Fibroblast of skin of left biceps (primary cell): Measurements from ENCODE around the gene NOL4L.

Experiments
- DNase-seq, 2 experiments: peaks; one replicate each; pipeline ENCODE4 v3.0.0-alpha.2; 2013; ENCODE audit warnings: low read depth in 2 of 2

Gene NOL4L

GRCh38 chr20:32446301-32447100, 138.6 kb downstream of the NOL4L start:
- DNase-seq, result no peak

DNA sequence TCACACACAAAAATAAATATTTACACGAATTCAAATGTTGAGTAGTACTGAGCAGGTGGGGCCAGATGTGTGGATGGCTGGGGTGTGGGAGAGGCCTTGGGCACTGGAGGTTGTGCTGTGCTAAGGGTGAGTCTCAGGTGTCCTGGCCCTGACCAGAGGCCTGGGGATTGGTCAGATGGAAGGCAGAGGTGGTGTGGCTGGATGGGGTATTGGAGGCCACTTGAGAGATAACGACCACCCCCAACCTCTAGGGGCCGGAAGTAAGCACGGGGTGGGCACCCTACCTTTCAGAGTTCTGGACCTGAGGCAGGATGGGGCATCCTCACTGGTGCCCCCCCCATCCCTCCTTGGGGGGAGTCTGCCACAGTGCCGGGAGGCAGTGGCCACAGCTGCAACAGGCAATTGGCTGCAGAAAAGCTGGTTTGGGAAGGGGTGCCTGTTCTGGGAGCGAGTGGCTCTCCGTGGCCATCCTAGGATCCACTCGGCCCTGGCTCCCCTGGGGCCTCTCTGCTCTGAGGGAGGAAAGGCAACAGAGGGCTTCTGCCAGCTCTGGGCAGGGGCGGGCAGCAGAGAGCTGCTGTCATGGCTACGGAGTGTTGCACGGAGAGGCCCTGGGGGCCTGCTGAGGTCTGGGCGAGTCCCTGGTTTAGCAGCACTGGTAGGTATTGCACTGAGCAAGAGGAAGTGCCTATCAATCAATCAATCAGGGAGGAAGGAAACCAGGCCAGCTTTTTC, 139.4 kb downstream of the NOL4L start:
- no peak for DNase-seq

DNA sequence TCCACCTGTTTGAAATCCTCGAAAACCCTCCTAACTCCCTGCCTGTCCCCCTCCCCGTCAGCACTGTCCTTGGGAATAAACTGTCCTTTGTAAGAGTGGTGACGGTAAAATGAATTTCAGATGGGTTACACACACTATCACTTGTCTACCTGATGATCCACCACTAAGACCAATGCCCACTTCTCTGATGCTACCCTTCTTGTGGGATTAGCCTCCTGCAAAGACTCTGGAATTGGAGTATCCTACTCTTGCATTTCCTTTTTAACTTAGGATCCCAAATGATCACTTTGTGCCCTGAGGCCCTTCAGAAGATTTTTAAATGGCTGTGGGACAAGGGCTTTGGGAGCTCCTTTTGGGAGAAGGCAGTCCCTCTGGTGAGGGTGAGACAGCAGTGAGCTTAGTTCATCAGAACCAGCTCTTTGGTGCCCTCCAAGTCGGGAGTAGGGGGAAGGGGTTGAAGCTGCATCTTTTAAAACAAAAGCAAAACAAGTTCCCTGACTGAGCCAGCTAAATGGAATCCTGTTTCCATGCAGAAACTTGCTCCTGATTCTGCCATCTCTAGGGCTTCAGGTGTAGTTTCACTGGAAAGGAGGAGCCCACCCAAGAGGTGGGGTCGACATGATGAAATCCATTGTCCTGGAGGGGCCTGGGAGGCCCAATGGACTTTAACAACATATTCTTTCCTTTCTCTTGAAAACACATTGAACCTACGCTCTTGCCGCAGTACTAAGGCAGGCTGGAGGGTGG, 140.5 kb downstream of the NOL4L start:
- DNase-seq, result no peak

- DNase-seq, result no peak
These were observed 141.7 kb downstream of the NOL4L start for GRCh38 chr20:32443386-32443974.

DNA sequence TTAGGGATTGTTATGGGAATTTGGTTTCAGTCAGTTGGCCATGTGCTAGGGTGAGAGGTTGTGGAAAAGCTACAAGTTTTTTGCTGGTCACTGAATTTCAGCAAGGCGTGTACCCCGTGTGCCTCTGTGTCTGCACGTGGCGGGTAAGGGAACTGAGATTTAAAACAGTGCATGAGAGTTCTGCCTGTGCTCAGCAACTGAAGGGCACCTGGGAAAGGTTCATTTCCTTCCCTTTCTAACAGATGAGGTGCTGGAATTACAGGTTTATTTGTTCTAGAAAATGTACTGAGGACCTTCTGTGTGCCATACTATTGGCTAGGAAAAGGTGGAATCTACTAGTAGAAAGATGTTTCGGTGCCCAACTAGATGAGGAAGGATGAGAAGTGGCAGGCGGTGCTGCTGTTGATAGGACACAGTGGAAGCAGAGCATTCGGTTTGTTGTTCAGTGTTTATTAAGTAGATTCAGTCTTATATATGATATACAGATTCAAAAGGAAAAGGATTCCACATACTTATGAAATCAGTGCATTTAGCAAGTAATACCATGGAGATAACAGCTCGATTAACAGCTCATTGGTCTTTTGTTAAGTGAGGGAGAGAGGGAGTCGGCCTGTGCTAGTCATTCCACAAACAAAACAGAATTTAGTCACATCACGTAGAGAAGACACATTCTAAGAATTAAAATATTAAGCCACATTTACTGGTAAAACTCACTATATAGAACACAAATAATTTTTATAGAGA, 142.3 kb downstream of the NOL4L start:
- no peak for DNase-seq

- no peak for DNase-seq
These were observed 143.5 kb downstream of the NOL4L start for GRCh38 chr20:32441638-32442037.

GRCh38 chr20:32440758-32441078, 144.4 kb downstream of the NOL4L start:
- DNase-seq, result no peak

DNA sequence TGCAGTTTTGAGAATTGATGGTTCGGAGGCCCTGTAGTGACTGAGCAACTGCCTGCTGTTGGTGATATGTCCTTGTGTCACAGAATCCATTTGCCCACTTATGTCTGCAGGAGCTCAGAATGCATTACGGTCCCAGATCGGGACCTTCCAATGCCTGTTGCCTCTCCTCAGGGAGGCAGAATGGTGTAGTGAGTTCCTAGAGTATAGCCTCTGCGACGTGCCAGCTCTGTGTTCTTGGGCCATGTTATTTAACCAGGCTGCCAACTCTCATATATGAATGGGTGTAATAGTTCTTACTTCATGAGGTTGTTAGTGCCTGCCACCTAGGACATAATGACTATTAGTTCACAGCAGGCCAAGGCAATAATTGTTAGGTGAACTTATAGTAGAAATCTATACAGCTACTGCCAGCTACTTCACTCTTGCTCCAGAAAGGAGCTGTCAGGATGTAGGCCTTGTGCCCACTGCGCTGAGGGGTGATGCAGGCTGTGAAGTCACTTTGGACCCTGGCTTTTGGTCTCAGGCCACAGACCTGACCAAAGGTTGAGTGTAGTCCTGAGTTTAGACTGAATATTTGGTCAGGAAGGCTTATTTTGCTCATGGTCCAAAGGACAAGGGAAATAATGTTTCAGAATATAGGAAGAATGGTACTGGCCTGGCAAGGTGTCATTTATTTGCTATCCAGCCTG, 144.9 kb downstream of the NOL4L start:
- DNase-seq, result no peak

DNA sequence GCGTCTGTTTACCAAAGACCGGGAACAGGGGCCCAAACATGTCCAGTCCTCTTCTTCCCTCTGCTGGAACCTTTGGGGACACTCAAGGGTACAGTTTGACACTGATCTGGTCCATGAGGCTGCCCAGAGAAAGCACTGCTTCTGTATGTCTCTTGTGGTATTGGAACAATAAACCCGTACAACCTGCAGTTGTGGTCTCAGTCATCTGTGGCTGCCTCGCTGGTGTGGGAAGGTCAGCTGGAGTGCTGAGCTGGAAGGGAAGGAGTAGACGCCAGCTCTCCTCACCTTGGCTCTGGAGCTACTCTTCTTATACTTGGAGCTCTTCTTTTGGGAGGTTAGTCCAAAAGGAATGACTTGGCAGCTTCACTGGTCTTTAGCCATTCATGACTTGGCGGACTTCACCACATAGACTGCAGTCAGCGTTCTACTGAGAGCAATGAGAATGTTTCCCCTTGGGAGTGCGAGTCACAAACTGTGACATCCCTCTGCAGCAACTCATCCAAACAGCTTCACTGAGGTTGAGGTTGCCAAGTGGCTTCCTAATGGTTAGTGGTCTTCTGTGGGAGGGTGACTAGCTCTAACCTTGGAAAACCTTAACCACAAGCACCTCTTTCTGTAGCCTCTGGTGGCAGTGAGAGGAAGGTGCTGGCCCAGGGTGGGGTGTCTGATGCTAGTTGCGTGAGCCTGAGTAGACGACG, 145.9 kb downstream of the NOL4L start:
- DNase-seq, result peak; percentile 43 to 53

GRCh38 chr20:32438331-32438858, 146.7 kb downstream of the NOL4L start:
- DNase-seq, result no peak

- no peak for DNase-seq
These were observed 147.6 kb downstream of the NOL4L start for GRCh38 chr20:32437391-32438074.

GRCh38 chr20:32436968-32437367, 148.2 kb downstream of the NOL4L start:
- no peak for DNase-seq

DNA sequence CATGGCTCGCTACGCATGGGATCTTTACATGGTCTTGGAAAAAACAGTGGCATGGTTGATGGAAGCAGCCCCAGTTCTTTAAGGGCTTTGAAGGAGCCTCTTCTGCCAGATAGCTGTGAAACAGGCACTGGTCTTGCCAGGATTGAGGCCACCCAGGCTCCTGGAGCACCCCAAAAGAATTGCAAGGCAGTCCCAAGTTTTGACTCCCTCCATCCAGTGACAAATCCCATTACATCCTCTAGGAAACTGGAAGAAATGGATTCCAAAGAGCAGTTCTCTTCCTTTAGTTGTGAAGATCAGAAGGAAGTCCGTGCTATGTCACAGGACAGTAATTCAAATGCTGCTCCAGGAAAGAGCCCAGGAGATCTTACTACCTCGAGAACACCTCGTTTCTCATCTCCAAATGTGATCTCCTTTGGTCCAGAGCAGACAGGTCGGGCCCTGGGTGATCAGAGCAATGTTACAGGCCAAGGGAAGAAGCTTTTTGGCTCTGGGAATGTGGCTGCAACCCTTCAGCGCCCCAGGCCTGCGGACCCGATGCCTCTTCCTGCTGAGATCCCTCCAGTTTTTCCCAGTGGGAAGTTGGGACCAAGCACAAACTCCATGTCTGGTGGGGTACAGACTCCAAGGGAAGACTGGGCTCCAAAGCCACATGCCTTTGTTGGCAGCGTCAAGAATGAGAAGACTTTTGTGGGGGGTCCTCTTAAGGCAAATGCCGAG, 148.8 kb downstream of the NOL4L start:
- no peak for DNase-seq

DNA sequence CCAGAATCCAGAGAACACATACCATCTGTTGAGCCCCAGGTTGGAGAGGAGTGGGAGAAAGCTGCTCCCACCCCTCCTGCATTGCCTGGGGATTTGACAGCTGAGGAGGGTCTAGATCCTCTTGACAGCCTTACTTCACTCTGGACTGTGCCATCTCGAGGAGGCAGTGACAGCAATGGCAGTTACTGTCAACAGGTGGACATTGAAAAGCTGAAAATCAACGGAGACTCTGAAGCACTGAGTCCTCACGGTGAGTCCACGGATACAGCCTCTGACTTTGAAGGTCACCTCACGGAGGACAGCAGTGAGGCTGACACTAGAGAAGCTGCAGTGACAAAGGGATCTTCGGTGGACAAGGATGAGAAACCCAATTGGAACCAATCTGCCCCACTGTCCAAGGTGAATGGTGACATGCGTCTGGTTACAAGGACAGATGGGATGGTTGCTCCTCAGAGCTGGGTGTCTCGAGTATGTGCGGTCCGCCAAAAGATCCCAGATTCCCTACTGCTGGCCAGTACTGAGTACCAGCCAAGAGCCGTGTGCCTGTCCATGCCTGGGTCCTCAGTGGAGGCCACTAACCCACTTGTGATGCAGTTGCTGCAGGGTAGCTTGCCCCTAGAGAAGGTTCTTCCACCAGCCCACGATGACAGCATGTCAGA, 149.6 kb downstream of the NOL4L start:
- no peak for DNase-seq

DNA sequence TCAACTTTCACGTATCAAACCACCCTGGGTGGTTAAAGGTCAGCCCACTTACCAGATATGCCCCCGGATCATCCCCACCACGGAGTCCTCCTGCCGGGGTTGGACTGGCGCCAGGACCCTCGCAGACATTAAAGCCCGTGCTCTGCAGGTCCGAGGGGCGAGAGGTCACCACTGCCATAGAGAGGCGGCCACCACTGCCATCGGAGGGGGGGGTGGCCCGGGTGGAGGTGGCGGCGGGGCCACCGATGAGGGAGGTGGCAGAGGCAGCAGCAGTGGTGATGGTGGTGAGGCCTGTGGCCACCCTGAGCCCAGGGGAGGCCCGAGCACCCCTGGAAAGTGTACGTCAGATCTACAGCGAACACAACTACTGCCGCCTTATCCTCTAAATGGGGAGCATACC, 150.7 kb downstream of the NOL4L start:
- DNase-seq, result no peak

GRCh38 chr20:32433311-32434021, 151.7 kb downstream of the NOL4L start:
- DNase-seq, result no peak

DNA sequence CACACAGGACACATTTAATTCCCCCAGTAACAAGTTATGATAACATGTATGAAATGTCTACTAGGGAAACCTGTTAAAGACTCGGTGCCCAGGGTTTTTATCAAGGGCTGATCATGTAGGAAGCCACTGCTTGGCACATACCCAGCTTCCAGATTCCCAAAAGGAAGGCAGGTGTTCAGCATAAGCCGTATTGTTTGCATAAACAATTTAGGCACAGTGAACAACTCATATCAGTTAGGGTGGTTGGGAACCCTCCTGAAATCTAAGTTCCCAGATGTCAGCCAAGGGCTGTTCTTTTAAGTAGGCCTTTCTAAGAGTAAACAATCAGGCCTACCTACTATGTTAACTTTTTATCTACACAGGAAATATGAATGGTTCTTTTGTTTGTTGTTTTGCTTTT, 152.9 kb downstream of the NOL4L start:
- DNase-seq, result no peak

DNA sequence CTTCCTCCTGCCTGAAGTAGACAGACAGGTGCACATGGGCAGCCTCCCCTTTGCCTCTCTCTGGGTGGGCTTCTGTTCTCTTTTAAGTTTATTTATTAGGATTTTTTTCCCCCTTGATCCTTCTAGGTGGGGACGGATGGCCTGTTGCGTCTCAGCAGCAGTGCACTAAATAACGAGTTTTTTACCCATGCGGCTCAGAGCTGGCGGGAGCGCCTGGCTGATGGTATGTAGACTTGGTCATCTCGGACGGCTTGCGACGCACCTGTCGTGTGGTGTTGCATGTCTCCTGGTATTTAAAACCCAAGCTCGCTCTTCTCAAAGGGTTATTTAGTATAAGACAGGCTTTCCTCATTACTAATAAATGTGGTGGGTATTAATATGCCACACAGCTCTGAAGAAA, 153.7 kb downstream of the NOL4L start:
- no peak for DNase-seq
